ENCODE results near the gene TMEM178B. TPM values are rescaled to one million over a fixed set of nuclear protein-coding genes. Genes with fewer than 3 reads are reported as not detected.

Gene TMEM178B
- total RNA-seq, 1 donor from 2014 or later = 35.9 TPM

DNA sequence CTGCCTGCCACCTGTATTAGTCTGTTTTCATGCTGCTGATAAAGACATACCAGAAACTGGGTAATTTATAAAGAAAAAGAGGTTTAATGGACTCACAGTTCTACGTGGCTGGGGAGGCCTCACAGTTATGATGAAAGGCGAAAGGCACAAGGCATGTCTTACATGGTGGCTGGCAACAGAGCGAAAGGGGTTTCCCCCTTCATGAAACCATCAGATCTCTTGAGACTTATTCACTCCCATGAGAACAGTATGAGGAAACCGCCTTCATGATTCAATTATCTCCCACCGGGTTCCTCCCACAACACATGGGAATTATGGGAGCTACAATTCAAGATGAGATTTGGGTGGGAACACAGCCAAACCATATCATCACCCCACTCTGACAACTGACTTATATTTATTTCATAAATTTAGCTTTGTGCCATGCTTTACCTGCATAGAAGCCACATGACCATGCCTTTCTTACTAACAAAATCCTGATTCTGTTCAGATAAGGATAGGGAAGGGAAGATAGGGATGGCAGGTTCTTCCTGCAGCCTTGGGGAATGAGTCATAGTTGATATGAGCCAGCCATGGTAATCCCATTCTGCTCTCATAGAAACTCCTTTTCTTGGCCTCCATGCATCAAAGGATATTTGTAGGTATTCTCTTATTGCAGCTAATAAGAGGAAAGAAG, 286.0 kb downstream of the TMEM178B start:
- no peaks in the 10 kb centered on the region for H3K27me3 ChIP-seq (ENCODE audit: low read depth)
- no peak overlapping the region for H3K27ac ChIP-seq (replicated peaks)
- H3K4me3 ChIP-seq = no peak overlapping the region
- TF ChIP-seq, protein P1, sequence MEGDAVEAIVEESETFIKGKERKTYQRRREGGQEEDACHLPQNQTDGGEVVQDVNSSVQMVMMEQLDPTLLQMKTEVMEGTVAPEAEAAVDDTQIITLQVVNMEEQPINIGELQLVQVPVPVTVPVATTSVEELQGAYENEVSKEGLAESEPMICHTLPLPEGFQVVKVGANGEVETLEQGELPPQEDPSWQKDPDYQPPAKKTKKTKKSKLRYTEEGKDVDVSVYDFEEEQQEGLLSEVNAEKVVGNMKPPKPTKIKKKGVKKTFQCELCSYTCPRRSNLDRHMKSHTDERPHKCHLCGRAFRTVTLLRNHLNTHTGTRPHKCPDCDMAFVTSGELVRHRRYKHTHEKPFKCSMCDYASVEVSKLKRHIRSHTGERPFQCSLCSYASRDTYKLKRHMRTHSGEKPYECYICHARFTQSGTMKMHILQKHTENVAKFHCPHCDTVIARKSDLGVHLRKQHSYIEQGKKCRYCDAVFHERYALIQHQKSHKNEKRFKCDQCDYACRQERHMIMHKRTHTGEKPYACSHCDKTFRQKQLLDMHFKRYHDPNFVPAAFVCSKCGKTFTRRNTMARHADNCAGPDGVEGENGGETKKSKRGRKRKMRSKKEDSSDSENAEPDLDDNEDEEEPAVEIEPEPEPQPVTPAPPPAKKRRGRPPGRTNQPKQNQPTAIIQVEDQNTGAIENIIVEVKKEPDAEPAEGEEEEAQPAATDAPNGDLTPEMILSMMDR (IDR thresholded peaks at IDR 0.05; ENCODE audit: borderline replicate concordance) = no peak
- intact Hi-C loops (cut with micrococcal nuclease) = no loop called here
- H3K36me3 ChIP-seq = no peaks in the 10 kb centered on the region
- no peak for DNase-seq
- peaks cover 90% of the 10 kb centered on the region for H3K4me1 ChIP-seq
- H3K9me3 ChIP-seq (replicated peaks) = no peaks in the 10 kb centered on the region

DNA sequence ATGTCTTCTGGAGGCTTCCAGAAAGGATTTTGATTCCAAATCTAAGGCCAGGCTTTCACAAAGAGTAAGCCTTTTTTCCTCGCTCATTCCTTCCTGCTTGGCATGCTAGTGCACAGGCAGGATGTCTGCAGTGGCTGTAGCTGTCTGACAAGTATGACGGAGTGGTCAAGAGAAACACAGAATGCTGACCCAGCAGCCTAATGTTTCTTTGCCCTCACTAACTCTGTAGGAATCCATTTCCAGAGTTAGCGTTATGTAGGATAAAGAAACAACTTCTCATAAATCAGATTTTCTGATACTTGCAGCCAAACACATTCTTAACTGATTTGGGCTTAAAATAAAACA, 286.5 kb downstream of the TMEM178B start:
- Histone ChIP-seq H3K4me3 (no peak overlapping the region), H3K9me3 (replicated peaks) (no peaks in the 10 kb centered on the region), H3K4me1 (peaks cover 90% of the 10 kb centered on the region), H3K27me3 (ENCODE audit: low read depth) (no peaks in the 10 kb centered on the region), H3K27ac (replicated peaks) (no peak overlapping the region), H3K36me3 (no peaks in the 10 kb centered on the region)
- intact Hi-C loops (cut with micrococcal nuclease) = no loop called here
- TF ChIP-seq, protein P1 (IDR thresholded peaks at IDR 0.05; ENCODE audit: borderline replicate concordance) = no peak
- no peak for DNase-seq

DNA sequence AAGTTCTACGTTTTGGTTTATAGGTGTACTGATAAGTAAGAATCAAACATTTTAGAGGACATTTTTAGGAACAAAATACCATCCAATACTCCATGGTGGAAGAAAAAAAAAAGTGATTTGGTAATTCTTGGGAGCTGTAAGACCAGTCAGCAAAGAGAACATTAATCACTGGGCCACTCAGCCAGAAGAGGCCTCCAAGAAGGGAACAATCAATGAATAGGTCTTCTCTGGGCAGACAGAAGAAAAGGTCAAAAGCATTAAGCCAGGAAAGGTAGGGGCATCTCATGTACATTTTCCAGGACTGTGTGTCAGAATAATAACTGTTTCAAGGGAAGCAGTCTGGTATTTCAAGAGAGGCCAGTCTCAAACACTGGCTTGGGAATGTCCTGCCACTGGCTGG, 286.9 kb downstream of the TMEM178B start:
- H3K4me1 ChIP-seq = peaks cover 90% of the 10 kb centered on the region
- no peak for DNase-seq
- intact Hi-C loops (cut with micrococcal nuclease) = no loop called here

DNA sequence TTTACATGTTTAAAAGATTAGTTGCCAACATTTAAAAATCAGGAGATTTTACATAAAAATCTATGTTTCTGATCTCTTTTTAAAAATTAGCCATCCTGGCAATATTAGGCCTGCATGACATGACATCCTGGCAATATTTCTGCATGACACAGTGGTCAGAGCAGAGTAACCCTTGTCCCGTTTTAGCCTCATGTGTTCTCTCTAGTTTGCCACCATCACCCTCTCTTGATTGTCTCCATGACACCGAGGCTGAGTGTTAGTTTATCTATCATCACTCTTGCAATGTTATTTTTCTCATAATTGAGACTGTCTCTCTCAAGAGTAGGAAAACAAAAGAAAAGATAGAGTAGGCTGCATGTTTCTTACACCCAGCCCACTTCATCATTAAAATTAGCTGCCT, 287.6 kb downstream of the TMEM178B start:
- H3K36me3 ChIP-seq = no peaks in the 10 kb centered on the region
- peaks cover 90% of the 10 kb centered on the region for H3K4me1 ChIP-seq
- H3K4me3 ChIP-seq = no peak overlapping the region
- TF ChIP-seq, protein P1 (IDR thresholded peaks at IDR 0.05; ENCODE audit: borderline replicate concordance) = no peak
- H3K27ac ChIP-seq (replicated peaks) = peak overlapping the region; percentile 89
- H3K9me3 ChIP-seq (replicated peaks) = no peaks in the 10 kb centered on the region
- intact Hi-C loops (cut with micrococcal nuclease) = no loop called here
- no peaks in the 10 kb centered on the region for H3K27me3 ChIP-seq (ENCODE audit: low read depth)
- DNase-seq = no peak

More for the DNA sequence above, 286.9 kb downstream of the TMEM178B start:
- H3K9me3 ChIP-seq (replicated peaks) = no peaks in the 10 kb centered on the region
- no peaks in the 10 kb centered on the region for H3K27me3 ChIP-seq (ENCODE audit: low read depth)
- TF ChIP-seq, protein P1 (IDR thresholded peaks at IDR 0.05; ENCODE audit: borderline replicate concordance) = no peak
- no peaks in the 10 kb centered on the region for H3K36me3 ChIP-seq
- no peak overlapping the region for H3K4me3 ChIP-seq
- peak overlapping the region; percentile 89 for H3K27ac ChIP-seq (replicated peaks)

DNA sequence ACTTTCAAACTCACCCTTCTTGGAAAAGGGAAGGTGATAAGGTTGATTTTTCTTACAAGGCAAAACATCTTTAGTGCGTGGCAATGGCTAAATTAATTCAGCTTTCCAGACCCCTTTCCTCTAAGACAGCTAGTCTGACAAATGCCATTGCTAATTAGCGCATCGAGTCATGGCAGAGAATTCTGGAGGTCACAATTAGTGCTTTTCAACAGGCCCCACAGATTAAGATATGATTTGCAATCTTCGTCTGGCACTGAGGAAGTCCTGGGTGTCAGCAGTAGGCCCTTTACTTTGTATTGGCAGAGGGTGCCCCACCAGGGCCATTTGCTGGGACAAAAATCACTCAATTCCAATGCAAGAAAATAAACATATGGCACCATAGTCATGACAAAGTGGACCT, 288.1 kb downstream of the TMEM178B start:
- no peaks in the 10 kb centered on the region for H3K27me3 ChIP-seq (ENCODE audit: low read depth)
- intact Hi-C loops (cut with micrococcal nuclease) = no loop called here
- TF ChIP-seq, protein P1 (IDR thresholded peaks at IDR 0.05; ENCODE audit: borderline replicate concordance) = no peak
- no peaks in the 10 kb centered on the region for H3K9me3 ChIP-seq (replicated peaks)
- no peak overlapping the region for H3K4me3 ChIP-seq
- H3K4me1 ChIP-seq = peaks cover 90% of the 10 kb centered on the region
- no peaks in the 10 kb centered on the region for H3K36me3 ChIP-seq
- DNase-seq = no peak
- H3K27ac ChIP-seq (replicated peaks) = peak overlapping the region; percentile 89

All from left ventricle myocardium inferior (tissue), 1 donor.